ENCODE data around the gene ARID1A. TPM values are rescaled to one million over a fixed set of nuclear protein-coding genes. Genes with fewer than 3 reads are reported as not detected.
A peak's percentile ranks its signal among the peaks of the same experiment; 100 is the strongest.

ARID1A gene
- total and polyA plus RNA-seq, 2 donors: 31.8 to 40.6 TPM

GRCh38 chr1:26771643-26772321 is 76.0 kb downstream of the ARID1A start:
- peaks cover 11% of the 10 kb centered on the region for H3K36me3 ChIP-seq (ENCODE audit: insufficient read depth)
- DNase-seq (ENCODE audit: extremely low spot score): no peak
- H3K4me1 ChIP-seq (ENCODE audit: insufficient read depth): no peaks in the 10 kb centered on the region

GRCh38 chr1:26772687-26773086 is 76.9 kb downstream of the ARID1A start:
- no peak overlapping the region for H3K27ac ChIP-seq (ENCODE audit: low read depth)
- no peaks in the 10 kb centered on the region for H3K4me1 ChIP-seq (ENCODE audit: insufficient read depth)
- H3K36me3 ChIP-seq (ENCODE audit: insufficient read depth): peaks cover 11% of the 10 kb centered on the region
- no peak for DNase-seq (ENCODE audit: extremely low spot score)
- 61% methylated on average over 4 of the region's 4 CpGs for WGBS
- no peak overlapping the region for H3K4me3 ChIP-seq (ENCODE audit: low read depth, low read length)

More at GRCh38 chr1:26771643-26772321, 76.0 kb downstream of the ARID1A start:
- Histone ChIP-seq H3K4me3 (ENCODE audit: low read depth, low read length) (no peak overlapping the region), H3K27ac (ENCODE audit: low read depth) (peak overlapping the region; percentile 14)
- 54% methylated on average over 2 of the region's 2 CpGs for WGBS

- 97% methylated on average over 13 of the region's 13 CpGs for WGBS
- no peak for DNase-seq (ENCODE audit: extremely low spot score)
- Histone ChIP-seq H3K36me3 (ENCODE audit: insufficient read depth) (peaks cover 17% of the 10 kb centered on the region), H3K4me1 (ENCODE audit: insufficient read depth) (no peaks in the 10 kb centered on the region), H3K27ac (ENCODE audit: low read depth) (no peak overlapping the region), H3K4me3 (ENCODE audit: low read depth, low read length) (no peak overlapping the region)
Measured at GRCh38 chr1:26774462-26774861, 78.6 kb downstream of the ARID1A start.

- 42% methylated on average over 4 of the region's 4 CpGs for WGBS
- Histone ChIP-seq H3K27ac (ENCODE audit: low read depth) (no peak overlapping the region), H3K4me3 (ENCODE audit: low read depth, low read length) (no peak overlapping the region), H3K4me1 (ENCODE audit: insufficient read depth) (no peaks in the 10 kb centered on the region), H3K36me3 (ENCODE audit: insufficient read depth) (peaks cover 17% of the 10 kb centered on the region)
- no peak for DNase-seq (ENCODE audit: extremely low spot score)
Measured at GRCh38 chr1:26775666-26776065, 79.9 kb downstream of the ARID1A start.

GRCh38 chr1:26779098-26779668 is 83.4 kb downstream of the ARID1A start:
- Histone ChIP-seq H3K4me1 (ENCODE audit: insufficient read depth) (no peaks in the 10 kb centered on the region), H3K4me3 (ENCODE audit: low read depth, low read length) (no peak overlapping the region), H3K27ac (ENCODE audit: low read depth) (no peak overlapping the region), H3K36me3 (ENCODE audit: insufficient read depth) (peaks cover 6% of the 10 kb centered on the region)
- DNase-seq (ENCODE audit: extremely low spot score): no peak
- 76% methylated on average over 11 of the region's 11 CpGs for WGBS

- Histone ChIP-seq H3K36me3 (ENCODE audit: insufficient read depth) (peaks cover 6% of the 10 kb centered on the region), H3K4me3 (ENCODE audit: low read depth, low read length) (no peak overlapping the region), H3K27ac (ENCODE audit: low read depth) (no peak overlapping the region), H3K4me1 (ENCODE audit: insufficient read depth) (no peaks in the 10 kb centered on the region)
- WGBS: 88% methylated on average over 21 of the region's 21 CpGs
- no peak for DNase-seq (ENCODE audit: extremely low spot score)
Measured at GRCh38 chr1:26780344-26780957, 84.6 kb downstream of the ARID1A start.

GRCh38 chr1:26781206-26781825 is 85.5 kb downstream of the ARID1A start:
- no peak for DNase-seq (ENCODE audit: extremely low spot score)
- Histone ChIP-seq H3K4me3 (ENCODE audit: low read depth, low read length) (no peak overlapping the region), H3K36me3 (ENCODE audit: insufficient read depth) (peaks cover 6% of the 10 kb centered on the region), H3K4me1 (ENCODE audit: insufficient read depth) (no peaks in the 10 kb centered on the region), H3K27ac (ENCODE audit: low read depth) (no peak overlapping the region)
- 72% methylated on average over 11 of the region's 11 CpGs for WGBS

- no peak for DNase-seq (ENCODE audit: extremely low spot score)
- H3K27ac ChIP-seq (ENCODE audit: low read depth): no peak overlapping the region
- H3K4me1 ChIP-seq (ENCODE audit: insufficient read depth): no peaks in the 10 kb centered on the region
- 59% methylated on average over 3 of the region's 3 CpGs for WGBS
- peaks cover 6% of the 10 kb centered on the region for H3K36me3 ChIP-seq (ENCODE audit: insufficient read depth)
- no peak overlapping the region for H3K4me3 ChIP-seq (ENCODE audit: low read depth, low read length)
Measured at GRCh38 chr1:26782521-26783212, 86.9 kb downstream of the ARID1A start.

GRCh38 chr1:26783646-26784022 is 87.8 kb downstream of the ARID1A start:
- H3K27ac ChIP-seq (ENCODE audit: low read depth): no peak overlapping the region
- no peak overlapping the region for H3K4me3 ChIP-seq (ENCODE audit: low read depth, low read length)
- peaks cover 2% of the 10 kb centered on the region for H3K36me3 ChIP-seq (ENCODE audit: insufficient read depth)
- 76% methylated on average over 5 of the region's 5 CpGs for WGBS
- no peak for DNase-seq (ENCODE audit: extremely low spot score)
- no peaks in the 10 kb centered on the region for H3K4me1 ChIP-seq (ENCODE audit: insufficient read depth)

- no peak for DNase-seq (ENCODE audit: extremely low spot score)
- no peaks in the 10 kb centered on the region for H3K36me3 ChIP-seq (ENCODE audit: insufficient read depth)
- whole genome bisulfite sequencing: 97% methylated on average over 2 of the region's 2 CpGs
- H3K4me3 ChIP-seq (ENCODE audit: low read depth, low read length): no peak overlapping the region
- no peaks in the 10 kb centered on the region for H3K4me1 ChIP-seq (ENCODE audit: insufficient read depth)
- H3K27ac ChIP-seq (ENCODE audit: low read depth): no peak overlapping the region
Measured at GRCh38 chr1:26784023-26784871, 88.4 kb downstream of the ARID1A start.

- DNase-seq (ENCODE audit: extremely low spot score): no peak
- Histone ChIP-seq H3K4me3 (ENCODE audit: low read depth, low read length) (no peak overlapping the region), H3K36me3 (ENCODE audit: insufficient read depth) (no peaks in the 10 kb centered on the region), H3K4me1 (ENCODE audit: insufficient read depth) (no peaks in the 10 kb centered on the region), H3K27ac (ENCODE audit: low read depth) (no peak overlapping the region)
- WGBS: 96% methylated on average over 1 of the region's 1 CpG
Measured at GRCh38 chr1:26784886-26785285, 89.1 kb downstream of the ARID1A start.

GRCh38 chr1:26785611-26786436 is 90.0 kb downstream of the ARID1A start:
- no peaks in the 10 kb centered on the region for H3K36me3 ChIP-seq (ENCODE audit: insufficient read depth)
- 69% methylated on average over 5 of the region's 5 CpGs for WGBS
- peak overlapping the region; percentile 82 for H3K27ac ChIP-seq (ENCODE audit: low read depth)
- H3K4me1 ChIP-seq (ENCODE audit: insufficient read depth): no peaks in the 10 kb centered on the region
- DNase-seq (ENCODE audit: extremely low spot score): no peak
- no peak overlapping the region for H3K4me3 ChIP-seq (ENCODE audit: low read depth, low read length)
